H1 (cell line): ENCODE data around the gene PPP2R2D. TPM values are rescaled to one million over a fixed set of nuclear protein-coding genes. Genes with fewer than 3 reads are reported as not detected.

Experiments
- CTCF ChIP-seq, 3 experiments: IDR thresholded peaks; 1 replicate in 2 of 3; 2 replicates in 1 of 3; pipeline versions ENCODE4 v1.5.1 to v1.6.1; 2011; ENCODE audit warnings: low read length in 3 of 3, mild to moderate bottlenecking in 3 of 3, inconsistent platforms in 2 of 3, low read depth in 1 of 3, moderate library complexity in 1 of 3; ENCODE audit not compliant: insufficient read depth in 1 of 3; ENCODE audit errors: control extremely low read depth in 1 of 3
- PHF8 ChIP-seq: fragments of 200-600 bp; sonication (generic); conservative IDR thresholded peaks from 2 replicates; pipeline ENCODE4 v1.7.1; 2012; ENCODE audit warnings: low read depth, mild to moderate bottlenecking, inconsistent platforms, low read length, moderate library complexity
- RFX5 ChIP-seq: IDR thresholded peaks from 2 replicates; pipeline ENCODE4 v1.6.1; 2011; ENCODE audit warnings: low read depth, low read length, improper control_type of control experiment, borderline replicate concordance
- ZNF274 ChIP-seq: IDR thresholded peaks from 2 replicates; pipeline ENCODE4 v1.7.0; 2012; ENCODE audit warnings: low read length, borderline replicate concordance; ENCODE audit errors: extremely low read depth
- polyA plus RNA-seq, 7 experiments: library from polyadenylated mRNA; depleted of rRNA in 3 of 7; stranded (reverse) in 5 of 7; unstranded in 2 of 7; fragments of >200 nt in 5 of 7; fragments of 200-250 nt in 2 of 7; gene quantifications; 1 replicate in 5 of 7; 2 replicates in 1 of 7; 4 replicates in 1 of 7; pipeline versions ENCODE4 v1.2.1 to v1.2.3, GENCODE V29; 2011 to 2013; ENCODE audit warnings: missing spikeins in 2 of 7, mixed read lengths in 2 of 7
- total RNA-seq: library from RNA; stranded (reverse); fragmentation: NEBNext Ultra II Directional; extraction: Animal tissue kit (Norgen Biotek cat#: 25700); gene quantifications from 2 replicates; pipeline ENCODE4 v1.2.1, GENCODE V29; 2021
- TF ChIP-seq, protein P1 (sequence below): fragments of 300-600 bp; sonication (generic); IDR thresholded peaks from 2 replicates; pipeline ENCODE4 v1.7.1; 2012; ENCODE audit warnings: low read length, moderate library complexity, mild to moderate bottlenecking, inconsistent platforms; ENCODE audit not compliant: insufficient replicate concordance

Gene PPP2R2D
- total and polyA plus RNA-seq, 2 of the 8 experiments (the other 6 are each of a cell fraction or from before 2014, with no cell fraction given): 25.4 to 32.8 TPM

DNA sequence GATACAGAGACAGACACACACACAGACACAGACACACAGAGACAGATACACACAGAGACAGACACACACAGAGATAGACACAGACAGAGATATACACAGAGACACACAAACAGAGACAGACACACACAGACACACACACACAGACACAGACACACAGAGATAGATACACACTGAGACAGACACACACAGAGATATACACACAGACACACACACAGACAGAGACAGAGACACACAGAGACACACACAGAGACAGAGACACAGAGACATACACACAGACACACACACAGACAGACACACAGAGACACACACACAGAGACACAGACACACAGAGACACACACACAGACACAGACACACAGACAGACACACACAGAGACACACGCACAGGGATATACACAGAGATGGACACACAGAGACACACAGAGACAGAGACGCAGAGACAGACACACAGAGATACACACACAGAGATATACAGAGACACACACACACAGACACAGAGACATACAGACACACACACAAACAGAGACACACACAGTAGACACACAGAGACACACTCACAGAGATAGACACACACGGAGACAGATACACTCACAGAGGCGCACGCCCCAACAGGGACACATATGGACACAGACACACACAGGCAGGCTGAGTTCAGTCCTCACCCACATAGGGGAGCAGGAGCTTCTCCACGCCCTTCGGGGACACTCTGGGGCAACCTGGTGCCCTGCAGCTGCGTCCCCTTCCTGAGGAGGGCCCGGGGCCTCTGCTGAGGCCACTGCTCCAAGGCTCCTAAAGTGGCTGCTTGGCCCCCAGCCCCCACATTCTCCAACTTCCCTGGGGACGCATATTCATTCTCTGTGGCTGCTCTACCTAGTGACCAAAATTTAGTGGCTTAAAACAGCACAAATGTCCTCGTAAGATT is 10.3 kb upstream of the PPP2R2D start (continued):
- TF ChIP-seq, protein P1, sequence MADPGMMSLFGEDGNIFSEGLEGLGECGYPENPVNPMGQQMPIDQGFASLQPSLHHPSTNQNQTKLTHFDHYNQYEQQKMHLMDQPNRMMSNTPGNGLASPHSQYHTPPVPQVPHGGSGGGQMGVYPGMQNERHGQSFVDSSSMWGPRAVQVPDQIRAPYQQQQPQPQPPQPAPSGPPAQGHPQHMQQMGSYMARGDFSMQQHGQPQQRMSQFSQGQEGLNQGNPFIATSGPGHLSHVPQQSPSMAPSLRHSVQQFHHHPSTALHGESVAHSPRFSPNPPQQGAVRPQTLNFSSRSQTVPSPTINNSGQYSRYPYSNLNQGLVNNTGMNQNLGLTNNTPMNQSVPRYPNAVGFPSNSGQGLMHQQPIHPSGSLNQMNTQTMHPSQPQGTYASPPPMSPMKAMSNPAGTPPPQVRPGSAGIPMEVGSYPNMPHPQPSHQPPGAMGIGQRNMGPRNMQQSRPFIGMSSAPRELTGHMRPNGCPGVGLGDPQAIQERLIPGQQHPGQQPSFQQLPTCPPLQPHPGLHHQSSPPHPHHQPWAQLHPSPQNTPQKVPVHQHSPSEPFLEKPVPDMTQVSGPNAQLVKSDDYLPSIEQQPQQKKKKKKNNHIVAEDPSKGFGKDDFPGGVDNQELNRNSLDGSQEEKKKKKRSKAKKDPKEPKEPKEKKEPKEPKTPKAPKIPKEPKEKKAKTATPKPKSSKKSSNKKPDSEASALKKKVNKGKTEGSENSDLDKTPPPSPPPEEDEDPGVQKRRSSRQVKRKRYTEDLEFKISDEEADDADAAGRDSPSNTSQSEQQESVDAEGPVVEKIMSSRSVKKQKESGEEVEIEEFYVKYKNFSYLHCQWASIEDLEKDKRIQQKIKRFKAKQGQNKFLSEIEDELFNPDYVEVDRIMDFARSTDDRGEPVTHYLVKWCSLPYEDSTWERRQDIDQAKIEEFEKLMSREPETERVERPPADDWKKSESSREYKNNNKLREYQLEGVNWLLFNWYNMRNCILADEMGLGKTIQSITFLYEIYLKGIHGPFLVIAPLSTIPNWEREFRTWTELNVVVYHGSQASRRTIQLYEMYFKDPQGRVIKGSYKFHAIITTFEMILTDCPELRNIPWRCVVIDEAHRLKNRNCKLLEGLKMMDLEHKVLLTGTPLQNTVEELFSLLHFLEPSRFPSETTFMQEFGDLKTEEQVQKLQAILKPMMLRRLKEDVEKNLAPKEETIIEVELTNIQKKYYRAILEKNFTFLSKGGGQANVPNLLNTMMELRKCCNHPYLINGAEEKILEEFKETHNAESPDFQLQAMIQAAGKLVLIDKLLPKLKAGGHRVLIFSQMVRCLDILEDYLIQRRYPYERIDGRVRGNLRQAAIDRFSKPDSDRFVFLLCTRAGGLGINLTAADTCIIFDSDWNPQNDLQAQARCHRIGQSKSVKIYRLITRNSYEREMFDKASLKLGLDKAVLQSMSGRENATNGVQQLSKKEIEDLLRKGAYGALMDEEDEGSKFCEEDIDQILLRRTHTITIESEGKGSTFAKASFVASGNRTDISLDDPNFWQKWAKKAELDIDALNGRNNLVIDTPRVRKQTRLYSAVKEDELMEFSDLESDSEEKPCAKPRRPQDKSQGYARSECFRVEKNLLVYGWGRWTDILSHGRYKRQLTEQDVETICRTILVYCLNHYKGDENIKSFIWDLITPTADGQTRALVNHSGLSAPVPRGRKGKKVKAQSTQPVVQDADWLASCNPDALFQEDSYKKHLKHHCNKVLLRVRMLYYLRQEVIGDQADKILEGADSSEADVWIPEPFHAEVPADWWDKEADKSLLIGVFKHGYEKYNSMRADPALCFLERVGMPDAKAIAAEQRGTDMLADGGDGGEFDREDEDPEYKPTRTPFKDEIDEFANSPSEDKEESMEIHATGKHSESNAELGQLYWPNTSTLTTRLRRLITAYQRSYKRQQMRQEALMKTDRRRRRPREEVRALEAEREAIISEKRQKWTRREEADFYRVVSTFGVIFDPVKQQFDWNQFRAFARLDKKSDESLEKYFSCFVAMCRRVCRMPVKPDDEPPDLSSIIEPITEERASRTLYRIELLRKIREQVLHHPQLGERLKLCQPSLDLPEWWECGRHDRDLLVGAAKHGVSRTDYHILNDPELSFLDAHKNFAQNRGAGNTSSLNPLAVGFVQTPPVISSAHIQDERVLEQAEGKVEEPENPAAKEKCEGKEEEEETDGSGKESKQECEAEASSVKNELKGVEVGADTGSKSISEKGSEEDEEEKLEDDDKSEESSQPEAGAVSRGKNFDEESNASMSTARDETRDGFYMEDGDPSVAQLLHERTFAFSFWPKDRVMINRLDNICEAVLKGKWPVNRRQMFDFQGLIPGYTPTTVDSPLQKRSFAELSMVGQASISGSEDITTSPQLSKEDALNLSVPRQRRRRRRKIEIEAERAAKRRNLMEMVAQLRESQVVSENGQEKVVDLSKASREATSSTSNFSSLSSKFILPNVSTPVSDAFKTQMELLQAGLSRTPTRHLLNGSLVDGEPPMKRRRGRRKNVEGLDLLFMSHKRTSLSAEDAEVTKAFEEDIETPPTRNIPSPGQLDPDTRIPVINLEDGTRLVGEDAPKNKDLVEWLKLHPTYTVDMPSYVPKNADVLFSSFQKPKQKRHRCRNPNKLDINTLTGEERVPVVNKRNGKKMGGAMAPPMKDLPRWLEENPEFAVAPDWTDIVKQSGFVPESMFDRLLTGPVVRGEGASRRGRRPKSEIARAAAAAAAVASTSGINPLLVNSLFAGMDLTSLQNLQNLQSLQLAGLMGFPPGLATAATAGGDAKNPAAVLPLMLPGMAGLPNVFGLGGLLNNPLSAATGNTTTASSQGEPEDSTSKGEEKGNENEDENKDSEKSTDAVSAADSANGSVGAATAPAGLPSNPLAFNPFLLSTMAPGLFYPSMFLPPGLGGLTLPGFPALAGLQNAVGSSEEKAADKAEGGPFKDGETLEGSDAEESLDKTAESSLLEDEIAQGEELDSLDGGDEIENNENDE: no peak
- TF ChIP-seq CTCF (IDR thresholded peaks at IDR 0.05; ENCODE audit: control extremely low read depth in 1 of 3, insufficient read depth in 1 of 3, low read depth in 1 of 3, low read length in 3 of 3) (no peak), ZNF274 (no peak), RFX5 (no peak), PHF8 (no peak)
